WTC11 (cell line): ENCODE measurements around the gene CYB5A. TPM values are rescaled to one million over a fixed set of nuclear protein-coding genes. Genes with fewer than 3 reads are reported as not detected.

Source experiments
- ATAC-seq: fragments of 200-7000 bp; cut with Tn5 transposase; 2 replicates; pipeline ENCODE4 v1.10.0; 2021; ENCODE audit warnings: mild to moderate bottlenecking, moderate library complexity
- CTCF ChIA-PET: fragments of 300-600 bp; sonication (Branson Sonifier 250); formaldehyde crosslinking; loops from one replicate; lab custom pipeline; 2021; ENCODE audit warnings: antibody characterized with exemption; lab: Charles Lee
- POLR2A ChIA-PET: fragments of 350-600 bp; sonication (Branson Sonifier 250); formaldehyde crosslinking; loops from one replicate; lab custom pipeline; 2021; ENCODE audit warnings: antibody characterized with exemption; lab: Charles Lee
- DNase-seq: peaks from one replicate; pipeline ENCODE4 v3.0.0; 2021; ENCODE audit warnings: low spot score
- H3K27ac Mint-ChIP-seq: 2 replicates; pipeline ENCODE4 v1.8.0; 2021; ENCODE audit warnings: mixed read lengths
- H3K27me3 Mint-ChIP-seq: 2 replicates; pipeline ENCODE4 v1.8.0; 2021; ENCODE audit warnings: low read depth, mild to moderate bottlenecking, moderate library complexity, mixed read lengths
- H3K36me3 Mint-ChIP-seq: 2 replicates; pipeline ENCODE4 v1.8.0; 2021; ENCODE audit warnings: mixed read lengths
- H3K4me1 Mint-ChIP-seq: 2 replicates; pipeline ENCODE4 v1.8.0; 2022; ENCODE audit warnings: mixed read lengths
- H3K4me3 Mint-ChIP-seq: 2 replicates; pipeline ENCODE4 v1.8.0; 2021; ENCODE audit warnings: mild to moderate bottlenecking, moderate library complexity, mixed read lengths
- H3K9me3 Mint-ChIP-seq: 2 replicates; pipeline ENCODE4 v1.8.0; 2021; ENCODE audit warnings: mixed read lengths
- ARID4B ChIP-seq: sonication (generic); formaldehyde crosslinking; IDR thresholded peaks from 2 replicates; pipeline ENCODE4 v1.8.0; 2023; ENCODE audit warnings: missing genetic modification reagents, mild to moderate bottlenecking, borderline replicate concordance
- CDX4 ChIP-seq: fragments of 250-450 bp; sonication (Bioruptor Pico); IDR thresholded peaks from 2 replicates; pipeline ENCODE4 v1.9.0; 2021; ENCODE audit warnings: moderate library complexity, mild to moderate bottlenecking, inconsistent platforms, borderline replicate concordance
- CTCF ChIP-seq: fragments of 200-600 bp; IDR thresholded peaks from 2 replicates; pipeline ENCODE4 v1.8.0; 2022; ENCODE audit warnings: antibody characterized with exemption
- ESRRA ChIP-seq: sonication (generic); formaldehyde crosslinking; IDR thresholded peaks from 2 replicates; pipeline ENCODE4 v1.8.1; 2022; ENCODE audit warnings: mild to moderate bottlenecking, missing genetic modification reagents, borderline replicate concordance
- FOXJ3 ChIP-seq: sonication (generic); formaldehyde crosslinking; IDR thresholded peaks from 2 replicates; pipeline ENCODE4 v1.9.0; 2021; ENCODE audit warnings: missing genetic modification reagents, mild to moderate bottlenecking, borderline replicate concordance
- FOXK1 ChIP-seq: sonication (generic); formaldehyde crosslinking; IDR thresholded peaks from 2 replicates; pipeline ENCODE4 v1.8.0; 2022; ENCODE audit warnings: mild to moderate bottlenecking, moderate library complexity, missing genetic modification reagents
- FOXP4 ChIP-seq: sonication (generic); formaldehyde crosslinking; IDR thresholded peaks from 2 replicates; pipeline ENCODE4 v1.8.0; 2022; ENCODE audit warnings: mild to moderate bottlenecking, missing genetic modification reagents
- MXD4 ChIP-seq: fragments of 250-450 bp; sonication (Bioruptor Pico); IDR thresholded peaks from 2 replicates; pipeline ENCODE4 v1.8.0; 2021; ENCODE audit warnings: mild to moderate bottlenecking, moderate library complexity, borderline replicate concordance
- PRDM15 ChIP-seq: sonication (generic); formaldehyde crosslinking; IDR thresholded peaks from 2 replicates; pipeline ENCODE4 v1.8.0; 2022; ENCODE audit warnings: missing genetic modification reagents
- SP1 ChIP-seq: sonication (generic); formaldehyde crosslinking; conservative IDR thresholded peaks from 2 replicates; pipeline ENCODE4 v1.8.1; 2022; ENCODE audit warnings: missing genetic modification reagents
- TEAD4 ChIP-seq: sonication (generic); formaldehyde crosslinking; IDR thresholded peaks from 2 replicates; pipeline ENCODE4 v1.8.0; 2022; ENCODE audit warnings: mild to moderate bottlenecking, missing genetic modification reagents
- ZBTB21 ChIP-seq: sonication (generic); formaldehyde crosslinking; IDR thresholded peaks from 2 replicates; pipeline ENCODE4 v1.8.1; 2023; ENCODE audit warnings: mild to moderate bottlenecking, missing genetic modification reagents, borderline replicate concordance
- ZNF121 ChIP-seq: sonication (generic); formaldehyde crosslinking; IDR thresholded peaks from 2 replicates; pipeline ENCODE4 v1.8.0; 2023; ENCODE audit warnings: missing genetic modification reagents
- ZNF219 ChIP-seq: sonication (generic); formaldehyde crosslinking; IDR thresholded peaks from 2 replicates; pipeline ENCODE4 v1.8.0; 2023; ENCODE audit warnings: missing genetic modification reagents, mild to moderate bottlenecking, borderline replicate concordance
- ZNF416 ChIP-seq: fragments of 250-450 bp; sonication (Bioruptor Pico); IDR thresholded peaks from 2 replicates; pipeline ENCODE4 v1.9.0; 2021; ENCODE audit warnings: mild to moderate bottlenecking, inconsistent platforms
- ZSCAN18 ChIP-seq: fragments of 250-450 bp; sonication (Bioruptor Pico); IDR thresholded peaks from 2 replicates; pipeline ENCODE4 v2.1.2; 2022; ENCODE audit warnings: mild to moderate bottlenecking, moderate library complexity
- total RNA-seq: library from RNA; stranded (reverse); gene quantifications from 3 replicates; pipeline ENCODE4 v1.2.3, GENCODE V29; 2021
- TF ChIP-seq, protein P1 (sequence below): sonication (generic); formaldehyde crosslinking; conservative IDR thresholded peaks from 2 replicates; pipeline ENCODE4 v1.8.1; 2022; ENCODE audit warnings: mild to moderate bottlenecking, missing genetic modification reagents
- TF ChIP-seq, protein P2 (sequence below): sonication (generic); formaldehyde crosslinking; IDR thresholded peaks from 2 replicates; pipeline ENCODE4 v1.8.0; 2023; ENCODE audit warnings: mild to moderate bottlenecking, missing genetic modification reagents

The CYB5A gene
- total RNA-seq, 1 experiment from 2014 or later, result 127 TPM

GRCh38 chr18:74278058-74278457, 13.7 kb downstream of the CYB5A start (continued):
- TF ChIP-seq FOXP4, result no peak
- no peak for TF ChIP-seq TEAD4 (CRISPR knock-in tag)
- no peak for TF ChIP-seq CDX4

- no peak for DNase-seq
- Mint-ChIP-seq H3K27ac (0 out of 2 replicates have a peak overlapping the region, but pooled peaks have one; percentile 55), H3K9me3 (0 out of 2 replicates have a peak, but pooled peaks cover 3% of the 10 kb centered on the region), H3K27me3 (no peaks in the 10 kb centered on the region), H3K4me1 (peaks cover 80% of the 10 kb centered on the region), H3K36me3 (peaks cover 43% of the 10 kb centered on the region), H3K4me3 (no peak overlapping the region)
- TF ChIP-seq ZSCAN18 (CRISPR knock-in tag), result no peak
- no peak for TF ChIP-seq SP1 (CRISPR knock-in tag)
- TF ChIP-seq ZBTB21 (CRISPR knock-in tag), result no peak
- no peak for TF ChIP-seq PRDM15 (CRISPR knock-in tag)
- no peak for TF ChIP-seq ZNF416 (CRISPR knock-in tag)
- no peak for TF ChIP-seq FOXK1 (CRISPR knock-in tag)
- TF ChIP-seq, protein P1, sequence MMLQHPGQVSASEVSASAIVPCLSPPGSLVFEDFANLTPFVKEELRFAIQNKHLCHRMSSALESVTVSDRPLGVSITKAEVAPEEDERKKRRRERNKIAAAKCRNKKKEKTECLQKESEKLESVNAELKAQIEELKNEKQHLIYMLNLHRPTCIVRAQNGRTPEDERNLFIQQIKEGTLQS, result no peak
- TF ChIP-seq, protein P2, sequence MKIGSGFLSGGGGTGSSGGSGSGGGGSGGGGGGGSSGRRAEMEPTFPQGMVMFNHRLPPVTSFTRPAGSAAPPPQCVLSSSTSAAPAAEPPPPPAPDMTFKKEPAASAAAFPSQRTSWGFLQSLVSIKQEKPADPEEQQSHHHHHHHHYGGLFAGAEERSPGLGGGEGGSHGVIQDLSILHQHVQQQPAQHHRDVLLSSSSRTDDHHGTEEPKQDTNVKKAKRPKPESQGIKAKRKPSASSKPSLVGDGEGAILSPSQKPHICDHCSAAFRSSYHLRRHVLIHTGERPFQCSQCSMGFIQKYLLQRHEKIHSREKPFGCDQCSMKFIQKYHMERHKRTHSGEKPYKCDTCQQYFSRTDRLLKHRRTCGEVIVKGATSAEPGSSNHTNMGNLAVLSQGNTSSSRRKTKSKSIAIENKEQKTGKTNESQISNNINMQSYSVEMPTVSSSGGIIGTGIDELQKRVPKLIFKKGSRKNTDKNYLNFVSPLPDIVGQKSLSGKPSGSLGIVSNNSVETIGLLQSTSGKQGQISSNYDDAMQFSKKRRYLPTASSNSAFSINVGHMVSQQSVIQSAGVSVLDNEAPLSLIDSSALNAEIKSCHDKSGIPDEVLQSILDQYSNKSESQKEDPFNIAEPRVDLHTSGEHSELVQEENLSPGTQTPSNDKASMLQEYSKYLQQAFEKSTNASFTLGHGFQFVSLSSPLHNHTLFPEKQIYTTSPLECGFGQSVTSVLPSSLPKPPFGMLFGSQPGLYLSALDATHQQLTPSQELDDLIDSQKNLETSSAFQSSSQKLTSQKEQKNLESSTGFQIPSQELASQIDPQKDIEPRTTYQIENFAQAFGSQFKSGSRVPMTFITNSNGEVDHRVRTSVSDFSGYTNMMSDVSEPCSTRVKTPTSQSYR (CRISPR knock-in tag), result no peak
- TF ChIP-seq ZNF121, result no peak
- TF ChIP-seq ESRRA, result no peak
- TF ChIP-seq MXD4 (CRISPR knock-in tag), result no peak
- TF ChIP-seq TEAD4 (CRISPR knock-in tag), result no peak
- TF ChIP-seq FOXJ3 (CRISPR knock-in tag), result no peak
- TF ChIP-seq ZNF219, result no peak
- TF ChIP-seq ARID4B, result no peak
- TF ChIP-seq CTCF, result no peak
- CTCF ChIA-PET, result interaction anchor here (1.3 kb wide), 1 partner anchor 9 kb away, joined by 4 read pairs; no protein-coding TSS in a partner anchor
- POLR2A ChIA-PET, result no interaction called here
- ATAC-seq, result no peak
Observed at GRCh38 chr18:74277296-74277695, 14.5 kb downstream of the CYB5A start.
